Fibroblast of mammary gland (primary cell): ENCODE results near the gene ANTXRL.
"Not testable (repeated sequence)": the region's sequence is repeated elsewhere in the genome, so short reads cannot be mapped to it uniquely, and the experiment has no call there.

Experiments
- DNase-seq: peaks from one replicate; pipeline ENCODE4 v3.0.0-alpha.2; 2010; ENCODE audit warnings: low read depth
- H3K4me3 ChIP-seq: 2 replicates; pipeline ENCODE4 v1.5.1; 2011; ENCODE audit warnings: low read depth, mild to moderate bottlenecking, low read length, moderate library complexity; ENCODE audit not compliant: control insufficient read depth
- CTCF ChIP-seq: conservative IDR thresholded peaks from 2 replicates; pipeline ENCODE4 v1.5.1; 2011; ENCODE audit warnings: low read depth, low read length, inconsistent platforms; ENCODE audit not compliant: control insufficient read depth, insufficient read depth

Gene ANTXRL

GRCh38 chr10:46257099-46257498 is 29.7 kb upstream of the ANTXRL start:
- TF ChIP-seq CTCF = no peak
- H3K4me3 ChIP-seq = no peak overlapping the region
- DNase-seq = no peak

- DNase-seq, H3K4me3 ChIP-seq: not testable (repeated sequence)
These were observed 23.8 kb upstream of the ANTXRL start for GRCh38 chr10:46262906-46263560.

GRCh38 chr10:46263831-46264268 is 22.9 kb upstream of the ANTXRL start:
- no peak for DNase-seq
- no peak for TF ChIP-seq CTCF

GRCh38 chr10:46264336-46264735 is 22.5 kb upstream of the ANTXRL start:
- no peak for DNase-seq
- TF ChIP-seq CTCF = no peak
- no peak overlapping the region for H3K4me3 ChIP-seq

More at GRCh38 chr10:46263831-46264268, 22.9 kb upstream of the ANTXRL start:
- no peak overlapping the region for H3K4me3 ChIP-seq

- DNase-seq = no peak
- no peak overlapping the region for H3K4me3 ChIP-seq
- no peak for TF ChIP-seq CTCF
These were observed 21.9 kb upstream of the ANTXRL start for GRCh38 chr10:46264737-46265368.

GRCh38 chr10:46265566-46266305 is 21.1 kb upstream of the ANTXRL start:
- H3K4me3 ChIP-seq, DNase-seq: not testable (repeated sequence)

- DNase-seq = no peak
- H3K4me3 ChIP-seq = no peak overlapping the region
- TF ChIP-seq CTCF = no peak
These were observed 20.4 kb upstream of the ANTXRL start for GRCh38 chr10:46266306-46266985.
